GM18868 (cell line): ENCODE results near the gene RGS14.
"Not testable (repeated sequence)": the region's sequence is repeated elsewhere in the genome, so short reads cannot be mapped to it uniquely, and the experiment has no call there.

Experiments
- ATAC-seq: cut with Tn5 transposase; IDR thresholded peaks from one replicate; pipeline ENCODE4 v1.9.1; 2021; ENCODE audit warnings: mild to moderate bottlenecking, moderate library complexity; ENCODE audit not compliant: unreplicated experiment

The RGS14 gene

GRCh38 chr5:177363565-177363964 lies 5.8 kb downstream of the RGS14 start:
- ATAC-seq, result no peak

GRCh38 chr5:177364159-177364962 lies 6.6 kb downstream of the RGS14 start:
- peak; percentile 50 for ATAC-seq

DNA sequence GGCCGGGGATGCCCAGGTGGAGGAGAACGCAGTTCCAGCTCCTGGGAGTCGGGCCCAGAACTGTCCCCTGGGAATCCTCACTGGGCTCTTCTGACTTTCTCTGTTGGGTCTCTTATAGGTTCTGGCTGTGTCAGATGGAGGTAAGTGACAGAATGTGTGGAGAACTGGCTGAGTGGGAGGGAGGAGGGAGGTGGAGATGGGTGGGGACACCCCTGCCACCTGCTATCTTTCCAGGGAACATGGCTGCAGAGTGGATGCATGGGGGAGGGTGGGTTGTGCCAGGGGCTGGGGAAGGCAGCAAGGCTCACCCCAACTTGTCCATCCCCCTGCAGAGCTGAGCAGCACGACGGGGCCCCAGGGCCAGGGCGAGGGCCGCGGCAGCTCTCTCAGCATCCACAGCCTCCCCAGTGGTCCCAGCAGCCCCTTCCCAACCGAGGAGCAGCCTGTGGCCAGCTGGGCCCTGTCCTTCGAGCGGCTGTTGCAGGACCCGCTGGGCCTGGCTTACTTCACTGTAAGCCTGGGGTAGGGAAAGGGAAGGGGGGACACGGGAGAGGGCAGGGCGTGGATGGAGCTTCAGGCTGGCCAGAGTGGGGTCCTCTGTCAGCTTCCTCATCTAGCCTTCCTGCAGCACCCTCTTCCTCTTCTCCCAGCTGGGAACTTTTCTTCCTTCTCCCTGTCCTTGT lies 8.3 kb downstream of the RGS14 start:
- no peak for ATAC-seq

DNA sequence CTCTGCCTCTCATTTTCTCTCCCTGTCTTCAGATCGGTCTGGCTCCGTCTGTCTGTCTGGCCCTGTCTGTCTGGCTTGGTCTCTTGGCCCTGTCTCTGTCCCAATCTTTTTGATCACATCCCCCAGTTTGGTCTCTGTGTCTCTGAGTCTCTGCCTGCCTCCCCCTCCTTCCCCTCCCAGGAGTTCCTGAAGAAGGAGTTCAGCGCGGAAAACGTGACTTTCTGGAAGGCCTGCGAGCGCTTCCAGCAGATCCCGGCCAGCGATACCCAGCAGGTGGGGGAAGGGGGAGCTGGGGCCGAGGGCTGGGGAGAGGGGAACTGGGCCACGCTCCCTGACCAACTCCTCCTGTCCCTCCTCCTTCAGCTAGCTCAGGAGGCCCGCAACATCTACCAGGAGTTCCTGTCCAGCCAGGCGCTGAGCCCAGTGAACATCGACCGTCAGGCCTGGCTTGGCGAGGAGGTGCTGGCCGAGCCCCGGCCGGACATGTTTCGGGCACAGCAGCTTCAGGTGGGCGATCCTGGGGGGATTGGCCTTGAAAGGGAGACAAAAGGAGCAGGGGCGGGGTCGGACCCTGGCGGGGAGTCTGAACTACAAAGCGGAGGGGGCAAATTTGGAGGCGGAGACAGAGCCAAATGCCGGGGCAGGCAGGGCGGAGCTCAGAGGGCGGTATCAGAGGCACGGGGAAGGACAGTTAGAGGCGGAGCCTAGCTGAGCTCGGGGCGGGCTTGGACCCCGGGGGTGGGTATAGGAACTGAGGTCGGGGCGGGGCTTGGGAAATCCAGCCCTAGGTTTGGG lies 9.0 kb downstream of the RGS14 start:
- ATAC-seq, result no peak

- ATAC-seq, result no peak
Observed at GRCh38 chr5:177367323-177367848, 9.7 kb downstream of the RGS14 start.

GRCh38 chr5:177367981-177368868 lies 10.5 kb downstream of the RGS14 start:
- ATAC-seq, result no peak

DNA sequence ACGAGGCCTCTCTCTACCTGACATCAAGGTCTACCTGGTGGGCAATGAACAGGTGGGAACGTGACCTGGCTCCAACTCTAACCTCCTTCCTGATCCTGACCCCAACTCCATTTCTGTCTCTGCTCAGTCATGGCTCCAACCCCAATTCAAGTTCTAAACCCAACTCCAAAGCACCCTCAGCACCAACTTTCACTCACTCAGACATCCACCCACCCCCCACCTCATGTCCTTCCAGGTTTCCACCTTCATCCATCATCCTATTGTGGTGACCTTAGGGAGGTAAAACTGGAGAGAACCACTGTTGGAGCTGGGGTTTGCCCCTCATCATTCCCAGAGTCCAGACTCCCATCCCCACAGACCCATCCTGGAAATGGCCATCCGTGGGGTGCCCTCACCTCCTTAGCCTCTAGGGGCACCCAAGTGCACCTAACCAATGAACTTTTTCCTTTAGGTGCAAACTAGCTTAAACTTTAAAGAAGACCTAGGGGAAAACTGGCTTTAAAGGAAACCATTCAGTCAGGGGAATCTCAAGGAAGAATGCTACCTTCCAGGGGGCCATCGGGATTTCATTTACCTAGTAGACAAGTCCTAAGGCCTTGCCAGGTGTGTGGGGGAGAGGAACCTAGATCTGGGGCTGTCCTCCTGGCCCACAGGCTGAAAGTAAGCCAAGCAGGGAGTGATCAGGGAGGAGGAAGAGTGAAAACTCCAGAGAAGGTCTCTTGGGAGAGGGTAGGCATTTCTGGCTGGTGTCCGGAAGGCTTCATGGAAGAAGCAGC lies 11.3 kb downstream of the RGS14 start:
- no peak for ATAC-seq

GRCh38 chr5:177369645-177370440 lies 12.1 kb downstream of the RGS14 start:
- no peak for ATAC-seq

DNA sequence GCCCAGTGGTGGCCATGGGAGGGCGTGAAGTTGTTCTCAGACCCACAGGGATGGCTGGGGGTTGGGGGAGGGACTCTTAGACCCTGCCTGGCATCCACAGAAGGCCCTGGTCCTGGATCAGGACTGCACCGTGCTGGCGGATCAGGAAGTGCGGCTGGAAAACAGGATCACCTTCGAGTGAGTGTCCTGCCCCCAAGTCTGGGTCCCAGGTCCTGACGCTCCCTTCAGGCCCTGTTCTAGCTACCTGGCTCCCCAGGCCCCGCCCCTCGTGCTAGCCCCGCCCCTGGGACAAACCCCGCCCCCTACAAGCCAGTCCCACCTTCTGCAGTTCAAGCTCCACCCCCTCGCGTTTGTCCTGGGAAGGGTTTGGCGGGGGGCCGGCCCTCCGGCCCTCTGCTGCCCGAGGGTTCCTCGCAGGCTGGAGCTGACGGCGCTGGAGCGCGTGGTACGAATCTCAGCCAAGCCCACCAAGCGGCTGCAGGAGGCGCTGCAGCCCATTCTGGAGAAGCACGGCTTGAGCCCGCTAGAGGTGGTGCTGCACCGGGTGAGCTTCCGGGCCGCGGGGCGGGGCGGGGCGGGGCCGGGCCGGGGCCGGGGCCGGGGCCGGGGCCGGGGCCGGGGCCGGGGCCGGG lies 12.9 kb downstream of the RGS14 start:
- peak; percentile 72 for ATAC-seq

DNA sequence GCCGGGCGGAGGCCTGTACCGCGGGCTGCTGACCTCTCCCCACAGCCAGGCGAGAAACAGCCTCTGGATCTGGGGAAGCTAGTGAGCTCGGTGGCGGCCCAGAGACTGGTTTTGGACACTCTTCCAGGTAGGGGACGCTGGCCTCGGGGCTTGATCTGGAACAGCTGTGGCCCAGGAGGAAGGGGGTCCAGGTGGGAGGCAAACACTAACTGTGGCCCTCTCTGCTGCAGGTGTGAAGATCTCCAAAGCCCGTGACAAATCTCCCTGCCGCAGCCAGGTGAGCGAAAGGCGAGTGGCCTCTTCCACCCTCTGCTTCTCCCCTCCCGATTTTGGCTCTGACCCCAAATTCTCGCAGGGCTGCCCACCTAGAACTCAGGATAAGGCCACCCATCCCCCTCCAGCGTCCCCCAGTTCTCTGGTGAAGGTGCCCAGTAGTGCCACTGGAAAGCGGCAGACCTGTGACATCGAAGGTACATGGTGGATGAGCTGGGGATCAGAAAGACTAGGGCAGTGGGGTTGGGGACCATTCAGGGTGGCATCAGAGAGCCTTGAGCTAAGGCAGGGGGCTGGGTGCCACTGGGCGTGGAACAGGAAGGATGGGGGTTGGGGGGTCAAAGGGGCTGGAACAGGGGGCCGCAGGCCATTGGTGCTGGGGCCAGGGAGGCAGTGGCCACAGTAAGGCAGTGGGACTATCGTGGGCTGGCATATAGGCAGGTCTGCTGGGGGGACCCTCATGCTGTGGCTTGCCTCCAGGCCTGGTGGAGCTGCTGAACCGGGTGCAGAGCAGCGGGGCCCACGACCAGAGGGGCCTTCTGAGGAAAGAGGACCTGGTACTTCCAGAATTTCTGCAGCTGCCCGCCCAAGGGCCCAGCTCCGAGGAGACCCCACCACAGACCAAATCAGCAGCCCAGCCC lies 13.7 kb downstream of the RGS14 start:
- ATAC-seq, result no peak

DNA sequence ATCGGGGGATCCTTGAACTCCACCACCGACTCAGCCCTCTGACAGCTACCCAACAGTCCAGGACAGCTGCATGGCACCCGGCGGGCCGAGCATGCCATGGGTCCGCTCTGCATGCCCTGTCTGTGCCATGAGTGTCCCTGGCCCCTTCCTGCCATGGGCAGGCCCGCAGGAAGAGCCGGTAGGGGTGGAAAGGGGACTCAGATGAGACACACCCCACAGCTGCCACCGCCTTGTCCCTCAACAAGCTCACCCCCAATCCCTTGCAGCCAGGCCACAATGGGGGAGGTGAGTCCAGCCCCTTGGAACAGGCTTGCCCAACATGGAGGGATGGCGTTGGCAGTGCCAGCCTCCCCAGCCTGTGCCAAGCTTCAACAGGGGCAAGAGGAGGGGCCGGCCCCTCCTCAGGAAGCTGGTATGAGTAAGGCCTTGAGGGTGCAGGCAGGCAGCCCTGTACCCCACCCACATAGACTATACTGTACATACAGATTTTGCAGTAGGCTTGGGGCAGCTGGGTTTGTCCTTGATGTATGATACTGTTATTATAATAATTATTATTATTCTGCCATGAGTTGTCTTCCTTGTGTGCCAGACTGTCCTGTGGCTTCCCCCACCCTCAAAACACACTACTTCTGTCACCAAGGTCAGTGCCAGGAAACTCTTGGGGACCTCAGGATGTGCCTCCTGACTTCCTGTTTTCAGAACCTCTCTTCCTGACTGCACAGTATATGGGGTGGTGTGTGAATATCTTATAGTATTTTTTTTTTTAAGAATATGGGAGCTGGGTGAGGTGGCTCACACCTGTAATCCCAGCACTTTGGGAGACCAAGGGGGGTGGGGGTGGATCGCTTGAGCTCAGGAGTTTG lies 14.5 kb downstream of the RGS14 start:
- no peak for ATAC-seq

- ATAC-seq, result no peak
Observed at GRCh38 chr5:177372910-177373309, 15.2 kb downstream of the RGS14 start.

- no peak for ATAC-seq
Observed at GRCh38 chr5:177373806-177374205, 16.1 kb downstream of the RGS14 start.

DNA sequence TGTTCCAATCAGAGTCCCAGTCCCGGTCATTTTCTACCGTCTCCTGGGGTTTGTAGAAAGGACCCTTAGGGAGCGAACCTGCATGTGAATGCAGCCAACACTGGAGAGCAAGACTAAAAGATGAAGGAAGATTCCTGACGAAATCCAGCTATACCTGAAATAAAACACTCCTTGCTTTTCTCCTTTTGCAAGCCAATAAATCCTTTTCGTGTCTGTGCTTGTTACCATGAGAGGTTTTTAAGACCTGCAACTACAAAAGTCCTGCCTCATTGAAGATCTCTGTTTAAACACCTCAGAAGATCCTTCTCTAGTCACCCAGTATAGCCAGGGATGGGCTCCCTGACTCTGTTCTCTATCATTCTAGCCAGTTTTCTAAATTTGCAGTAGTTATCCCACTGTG lies 16.5 kb downstream of the RGS14 start:
- ATAC-seq, result no peak

GRCh38 chr5:177375516-177375915 lies 17.8 kb downstream of the RGS14 start:
- not testable (repeated sequence) for ATAC-seq

DNA sequence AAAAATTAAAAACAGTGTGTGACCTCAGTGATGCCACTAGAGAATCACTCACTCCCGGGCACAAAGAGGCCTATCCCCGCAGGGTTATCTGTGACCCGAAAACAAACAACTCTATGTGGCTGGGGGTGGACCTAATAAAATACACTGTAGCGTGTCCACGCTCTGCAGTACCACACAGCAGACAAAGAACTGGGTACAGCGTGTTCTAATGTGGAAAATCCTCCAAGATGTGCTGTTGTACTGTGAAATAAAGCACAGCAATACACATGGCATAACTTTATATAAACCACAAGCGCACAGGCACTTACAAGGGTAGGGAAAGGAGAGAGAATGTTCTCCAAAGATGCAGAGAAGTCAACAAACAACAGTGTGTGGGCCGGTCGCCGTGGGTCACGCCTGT lies 18.4 kb downstream of the RGS14 start:
- ATAC-seq, result no peak
